ENCODE measurements around the gene PRAMEF5.
"Not testable (repeated sequence)": the region's sequence is repeated elsewhere in the genome, so short reads cannot be mapped to it uniquely, and the experiment has no call there.

The PRAMEF5 gene

DNA sequence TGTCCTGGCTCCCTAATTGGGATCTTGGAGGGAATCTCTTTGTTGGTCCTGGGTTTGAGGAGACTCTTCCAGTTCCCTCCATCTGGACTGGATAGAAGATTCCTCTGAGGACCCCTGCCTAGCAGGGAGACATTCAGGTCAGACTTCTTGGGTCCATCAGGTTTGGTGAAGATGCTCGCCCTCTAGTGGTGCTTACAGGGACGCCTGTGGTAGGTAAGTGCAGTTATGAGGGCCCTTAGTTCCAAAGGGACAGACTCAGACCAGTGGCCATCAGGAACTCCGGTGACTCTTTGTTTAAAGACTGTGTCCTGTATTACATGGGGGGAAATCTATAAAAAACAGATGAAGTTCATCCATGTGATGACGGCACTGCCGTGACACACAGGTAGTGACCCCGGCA is 23.0 kb downstream of the PRAMEF5 start:
- DNase-seq: not testable (repeated sequence)

DNA sequence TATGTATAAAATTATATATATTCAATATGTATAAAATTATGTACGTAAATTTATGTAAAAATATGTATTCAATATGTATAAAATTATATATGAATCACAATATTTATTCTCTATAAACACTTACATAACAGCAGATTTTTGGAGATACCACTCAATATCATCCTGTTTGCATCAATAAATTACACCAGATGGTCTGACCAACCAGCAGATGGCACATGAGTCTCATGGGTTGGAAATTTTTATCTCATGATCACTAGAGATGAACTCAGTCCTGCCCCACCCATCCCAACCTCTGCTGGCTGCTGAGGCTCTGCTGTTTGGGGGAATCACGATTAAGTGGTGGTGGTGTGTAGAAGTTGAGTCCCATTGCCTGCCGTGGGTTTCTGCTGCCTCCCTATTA is 25.6 kb downstream of the PRAMEF5 start:
- not testable (repeated sequence) for DNase-seq

DNA sequence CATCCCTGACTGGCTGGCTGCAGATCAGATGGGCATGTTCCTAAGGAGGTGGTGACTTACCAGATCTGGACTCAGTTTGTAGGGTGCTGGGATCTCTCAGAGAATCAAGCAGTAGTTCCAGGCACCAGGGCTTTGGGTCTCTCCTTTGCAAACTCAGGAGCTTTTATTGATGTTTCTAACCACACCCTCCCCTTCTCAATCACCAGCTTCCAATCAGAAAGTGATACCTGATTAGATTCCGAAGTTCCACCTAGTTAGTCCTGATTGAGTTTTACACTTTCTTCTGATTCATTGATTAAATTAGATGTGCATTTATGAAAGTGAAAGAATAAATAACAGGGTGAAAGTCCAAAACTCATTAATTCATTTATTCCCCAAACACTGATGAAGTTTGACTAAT is 31.0 kb downstream of the PRAMEF5 start, which contains the start of gene PRAMEF8:
Gene PRAMEF8 (minus strand): TSS at position 101 of the 400 bp plus-strand sequence. CDS start 1,046 bp downstream, outside the sequence.
- not testable (repeated sequence) for DNase-seq

GRCh38 chr1:13289030-13289429 is 35.0 kb downstream of the PRAMEF5 start:
- DNase-seq: not testable (repeated sequence)

GRCh38 chr1:13297216-13297931 is 43.4 kb downstream of the PRAMEF5 start:
- DNase-seq: not testable (repeated sequence)

DNA sequence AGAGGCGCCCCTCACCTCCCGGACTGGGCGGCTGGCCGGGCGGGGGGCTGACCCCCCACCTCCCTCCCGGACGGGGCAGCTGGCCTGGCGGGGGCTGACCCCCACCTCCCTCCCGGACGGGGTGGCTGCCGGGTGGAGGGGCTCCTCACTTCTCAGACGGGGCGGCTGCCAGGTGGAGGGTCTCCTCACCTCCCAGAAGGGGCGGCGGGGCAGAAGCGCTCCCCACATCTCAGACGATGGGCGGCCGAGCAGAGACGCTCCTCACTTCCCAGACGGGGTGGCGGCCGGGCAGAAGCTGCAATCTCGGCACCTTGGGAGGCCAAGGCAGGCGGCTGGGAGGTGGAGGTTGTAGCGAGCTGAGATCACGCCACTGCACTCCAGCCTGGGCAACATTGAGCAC is 44.7 kb downstream of the PRAMEF5 start:
- DNase-seq: not testable (repeated sequence)

- not testable (repeated sequence) for DNase-seq
These were observed 48.2 kb downstream of the PRAMEF5 start for GRCh38 chr1:13302197-13302596.

- DNase-seq: not testable (repeated sequence)
These were observed 49.2 kb downstream of the PRAMEF5 start, which contains the start of gene PRAMEF33 for GRCh38 chr1:13303239-13303638. PRAMEF33 (plus strand) TSS chr1:13303539; CDS start chr1:13305955, 2,416 bp downstream.
